ENCODE measurements around the gene TENM3. TPM values are rescaled to one million over a fixed set of nuclear protein-coding genes. Genes with fewer than 3 reads are reported as not detected.
"Not testable (repeated sequence)": the region's sequence is repeated elsewhere in the genome, so short reads cannot be mapped to it uniquely, and the experiment has no call there.

Gene TENM3
- total and polyA plus RNA-seq, 2 of the 8 experiments (the other 6 are each of a cell fraction or from before 2014, with no cell fraction given) = 36.9 to 69.3 TPM

GRCh38 chr4:182236186-182236585 is 7.0 kb upstream of the TENM3 start (continued):
- TF ChIP-seq POU5F1 (IDR thresholded peaks at IDR 0.05; ENCODE audit: low read depth, low read length) (no peak), GTF2F1 (IDR thresholded peaks at IDR 0.05; ENCODE audit: borderline replicate concordance, low read depth, low read length) (no peak), CHD1 (IDR thresholded peaks at IDR 0.05; ENCODE audit: low read depth, low read length) (no peak), BRCA1 (IDR thresholded peaks at IDR 0.05; ENCODE audit: low read depth, low read length) (no peak), TBP (IDR thresholded peaks at IDR 0.05; ENCODE audit: low read depth, low read length) (no peak), YY1 (IDR thresholded peaks at IDR 0.05; ENCODE audit: low read depth, low read length) (no peak)

- H3K9me3 ChIP-seq (ENCODE audit: insufficient read depth in 2 of 2, low read depth in 1 of 2, low read length in 1 of 2); H3K4me3 ChIP-seq (ENCODE audit: extremely low read depth in 1 of 4, insufficient read depth in 2 of 4, low read depth in 3 of 4, low read length in 4 of 4); H3K27me3 ChIP-seq (replicated peaks in 1 of 4; ENCODE audit: control insufficient read depth in 3 of 4, extremely low read depth in 1 of 4, insufficient read depth in 3 of 4, low read length in 3 of 4); H3K9ac ChIP-seq (replicated peaks in 1 of 4; ENCODE audit: extremely low read depth in 1 of 4, low read depth in 3 of 4, low read length in 3 of 4); H3K14ac ChIP-seq (ENCODE audit: insufficient read length); H3K27ac ChIP-seq (ENCODE audit: low read depth, low read length); H2BK5ac ChIP-seq (ENCODE audit: low read depth, low read length); H2BK120ac ChIP-seq (replicated peaks; ENCODE audit: low read depth, low read length); H3K4me2 ChIP-seq (ENCODE audit: insufficient read depth in 1 of 2, low read depth in 2 of 2, low read length in 2 of 2); H3K4me1 ChIP-seq (replicated peaks in 1 of 4; ENCODE audit: control insufficient read depth in 3 of 4, insufficient read depth in 4 of 4, low read length in 3 of 4); H2BK20ac ChIP-seq (ENCODE audit: low read length); H3K23ac ChIP-seq (ENCODE audit: insufficient read length); H3K36me3 ChIP-seq (ENCODE audit: control insufficient read depth in 2 of 4, insufficient read depth in 4 of 4, low read length in 3 of 4); H2BK15ac ChIP-seq (ENCODE audit: low read length); DNase-seq (ENCODE audit: low read depth in 1 of 2, low spot score in 2 of 2); H3K18ac ChIP-seq (ENCODE audit: extremely low read depth, low read length); H3K79me1 ChIP-seq (ENCODE audit: low read depth, low read length); H3K56ac ChIP-seq (replicated peaks; ENCODE audit: insufficient read length, low read depth, low read length); H3K23me2 ChIP-seq (ENCODE audit: low read depth, low read length); H4K91ac ChIP-seq (replicated peaks; ENCODE audit: insufficient read length, low read length); H3K79me2 ChIP-seq (ENCODE audit: control insufficient read depth in 1 of 2, insufficient read depth in 2 of 2, low read length in 2 of 2); H4K5ac ChIP-seq (ENCODE audit: insufficient read length, low read depth, low read length); H4K8ac ChIP-seq (ENCODE audit: extremely low read depth, insufficient read depth, low read length); H2AFZ ChIP-seq (ENCODE audit: low read length); FAIRE-seq; H4K20me1 ChIP-seq (replicated peaks in 1 of 2; ENCODE audit: control insufficient read depth in 1 of 2, insufficient read depth in 2 of 2, low read length in 2 of 2); H2AK5ac ChIP-seq (ENCODE audit: low read depth, low read length); H2BK12ac ChIP-seq (ENCODE audit: low read depth, low read length); POLR2A ChIA-PET (ENCODE audit: partially characterized antibody); H3K4ac ChIP-seq (replicated peaks; ENCODE audit: insufficient read length, low read depth, low read length): not testable (repeated sequence)
- CTCF ChIA-PET (ENCODE audit: partially characterized antibody) = interaction anchor here (0.6 kb wide), 1 partner anchor 148 kb away, joined by 3 read pairs; no protein-coding TSS in a partner anchor
- WGBS, 2 experiments (ENCODE audit: extremely low coverage in 1 of 2, insufficient coverage in 1 of 2, insufficient read length in 1 of 2, insufficient replicate concordance in 2 of 2, low coverage in 1 of 2, low lambda C conversion rate in 2 of 2, missing lambda C conversion rate in 1 of 2) = 100% methylated on average over 4 of the region's 6 CpGs; no CpG with 5 or more reads in 1 of the 2 experiments
Measured at GRCh38 chr4:182237010-182237409, 6.2 kb upstream of the TENM3 start.
